ENCODE results near the gene KRT3. TPM values are rescaled to one million over a fixed set of nuclear protein-coding genes. Genes with fewer than 3 reads are reported as not detected.
"Not testable (repeated sequence)": the region's sequence is repeated elsewhere in the genome, so short reads cannot be mapped to it uniquely, and the experiment has no call there.

Gene KRT3
- total RNA-seq, 1 experiment from 2014 or later: not detected

GRCh38 chr12:52766351-52767019 lies 29.4 kb downstream of the KRT3 start:
- DNase-seq (ENCODE audit: extremely low read depth, low read depth): no peak

GRCh38 chr12:52765702-52766101 lies 30.2 kb downstream of the KRT3 start:
- no peak for DNase-seq (ENCODE audit: extremely low read depth, low read depth)

GRCh38 chr12:52763991-52764390 lies 31.9 kb downstream of the KRT3 start:
- no peak for DNase-seq (ENCODE audit: extremely low read depth, low read depth)

- no peak for DNase-seq (ENCODE audit: extremely low read depth, low read depth)
These were observed 32.8 kb downstream of the KRT3 start for GRCh38 chr12:52763036-52763659.

GRCh38 chr12:52761802-52762201 lies 34.1 kb downstream of the KRT3 start:
- no peak for DNase-seq (ENCODE audit: extremely low read depth, low read depth)

- DNase-seq (ENCODE audit: extremely low read depth, low read depth): not testable (repeated sequence)
These were observed 34.7 kb downstream of the KRT3 start for GRCh38 chr12:52761218-52761617.

- no peak for DNase-seq (ENCODE audit: extremely low read depth, low read depth)
These were observed 35.3 kb downstream of the KRT3 start for GRCh38 chr12:52760623-52761022.

- no peak for DNase-seq (ENCODE audit: extremely low read depth, low read depth)
These were observed 36.2 kb downstream of the KRT3 start for GRCh38 chr12:52759695-52760094.

GRCh38 chr12:52759218-52759617 lies 36.7 kb downstream of the KRT3 start:
- no peak for DNase-seq (ENCODE audit: extremely low read depth, low read depth)

GRCh38 chr12:52757449-52758176 lies 38.3 kb downstream of the KRT3 start:
- DNase-seq (ENCODE audit: extremely low read depth, low read depth): no peak

- no peak for DNase-seq (ENCODE audit: extremely low read depth, low read depth)
These were observed 39.5 kb downstream of the KRT3 start for GRCh38 chr12:52756281-52756960.

GRCh38 chr12:52755533-52755932 lies 40.4 kb downstream of the KRT3 start:
- DNase-seq (ENCODE audit: extremely low read depth, low read depth): no peak

- no peak for DNase-seq (ENCODE audit: extremely low read depth, low read depth)
These were observed 41.8 kb downstream of the KRT3 start for GRCh38 chr12:52754135-52754534.

- no peak for DNase-seq (ENCODE audit: extremely low read depth, low read depth)
These were observed 42.6 kb downstream of the KRT3 start for GRCh38 chr12:52753283-52753682.

- DNase-seq (ENCODE audit: extremely low read depth, low read depth): no peak
These were observed 43.4 kb downstream of the KRT3 start for GRCh38 chr12:52752516-52752915.

- DNase-seq (ENCODE audit: extremely low read depth, low read depth): no peak
These were observed 44.1 kb downstream of the KRT3 start for GRCh38 chr12:52751795-52752194.

- DNase-seq (ENCODE audit: extremely low read depth, low read depth): not testable (repeated sequence)
These were observed 45.4 kb downstream of the KRT3 start for GRCh38 chr12:52750532-52750931.

GRCh38 chr12:52749827-52750226 lies 46.1 kb downstream of the KRT3 start:
- no peak for DNase-seq (ENCODE audit: extremely low read depth, low read depth)

GRCh38 chr12:52748578-52748977 lies 47.3 kb downstream of the KRT3 start:
- no peak for DNase-seq (ENCODE audit: extremely low read depth, low read depth)

GRCh38 chr12:52745554-52745953 lies 50.4 kb downstream of the KRT3 start:
- DNase-seq (ENCODE audit: extremely low read depth, low read depth): no peak

GRCh38 chr12:52744493-52745156 lies 51.3 kb downstream of the KRT3 start:
- DNase-seq (ENCODE audit: extremely low read depth, low read depth): no peak
